ENCODE results near the gene GPATCH4.

GPATCH4 gene

DNA sequence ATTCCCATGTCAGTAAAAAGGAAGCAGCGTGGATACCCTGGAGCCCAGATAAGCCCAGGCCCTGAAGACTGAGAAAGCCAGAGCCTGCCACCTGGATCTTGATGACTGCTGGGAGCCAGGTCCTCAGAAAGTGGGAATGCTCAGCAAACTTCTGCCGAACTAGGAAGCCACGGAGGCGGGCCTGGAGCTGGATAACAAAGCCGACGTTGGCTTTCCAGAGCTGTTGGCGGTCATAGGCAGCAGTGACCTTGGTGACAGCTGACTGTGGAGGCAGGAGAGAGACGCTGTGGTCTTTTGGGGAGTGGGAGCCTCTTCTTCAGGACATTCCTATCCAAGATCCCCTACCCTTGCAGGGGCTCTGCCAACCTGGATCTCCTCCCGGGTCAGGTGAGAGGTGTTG is 53.3 kb downstream of the GPATCH4 start:
- TF ChIP-seq FOXP2 (optimal IDR thresholded peaks at IDR 0.05; ENCODE audit: borderline replicate concordance, extremely low read depth, extremely low read length, insufficient read depth) (no peak), SIN3A (IDR thresholded peaks at IDR 0.05; ENCODE audit: borderline replicate concordance, insufficient read depth, low read length) (no peak), POLR2AphosphoS5 (IDR thresholded peaks at IDR 0.05; ENCODE audit: low read depth, low read length) (no peak), TAF1 (IDR thresholded peaks at IDR 0.05; ENCODE audit: borderline replicate concordance, insufficient read depth, low read length) (no peak)
- TF ChIP-seq, protein P1, sequence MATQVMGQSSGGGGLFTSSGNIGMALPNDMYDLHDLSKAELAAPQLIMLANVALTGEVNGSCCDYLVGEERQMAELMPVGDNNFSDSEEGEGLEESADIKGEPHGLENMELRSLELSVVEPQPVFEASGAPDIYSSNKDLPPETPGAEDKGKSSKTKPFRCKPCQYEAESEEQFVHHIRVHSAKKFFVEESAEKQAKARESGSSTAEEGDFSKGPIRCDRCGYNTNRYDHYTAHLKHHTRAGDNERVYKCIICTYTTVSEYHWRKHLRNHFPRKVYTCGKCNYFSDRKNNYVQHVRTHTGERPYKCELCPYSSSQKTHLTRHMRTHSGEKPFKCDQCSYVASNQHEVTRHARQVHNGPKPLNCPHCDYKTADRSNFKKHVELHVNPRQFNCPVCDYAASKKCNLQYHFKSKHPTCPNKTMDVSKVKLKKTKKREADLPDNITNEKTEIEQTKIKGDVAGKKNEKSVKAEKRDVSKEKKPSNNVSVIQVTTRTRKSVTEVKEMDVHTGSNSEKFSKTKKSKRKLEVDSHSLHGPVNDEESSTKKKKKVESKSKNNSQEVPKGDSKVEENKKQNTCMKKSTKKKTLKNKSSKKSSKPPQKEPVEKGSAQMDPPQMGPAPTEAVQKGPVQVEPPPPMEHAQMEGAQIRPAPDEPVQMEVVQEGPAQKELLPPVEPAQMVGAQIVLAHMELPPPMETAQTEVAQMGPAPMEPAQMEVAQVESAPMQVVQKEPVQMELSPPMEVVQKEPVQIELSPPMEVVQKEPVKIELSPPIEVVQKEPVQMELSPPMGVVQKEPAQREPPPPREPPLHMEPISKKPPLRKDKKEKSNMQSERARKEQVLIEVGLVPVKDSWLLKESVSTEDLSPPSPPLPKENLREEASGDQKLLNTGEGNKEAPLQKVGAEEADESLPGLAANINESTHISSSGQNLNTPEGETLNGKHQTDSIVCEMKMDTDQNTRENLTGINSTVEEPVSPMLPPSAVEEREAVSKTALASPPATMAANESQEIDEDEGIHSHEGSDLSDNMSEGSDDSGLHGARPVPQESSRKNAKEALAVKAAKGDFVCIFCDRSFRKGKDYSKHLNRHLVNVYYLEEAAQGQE (IDR thresholded peaks at IDR 0.05; ENCODE audit: insufficient read depth in 1 of 2, low read depth in 2 of 2, low read length in 2 of 2): no peak

DNA sequence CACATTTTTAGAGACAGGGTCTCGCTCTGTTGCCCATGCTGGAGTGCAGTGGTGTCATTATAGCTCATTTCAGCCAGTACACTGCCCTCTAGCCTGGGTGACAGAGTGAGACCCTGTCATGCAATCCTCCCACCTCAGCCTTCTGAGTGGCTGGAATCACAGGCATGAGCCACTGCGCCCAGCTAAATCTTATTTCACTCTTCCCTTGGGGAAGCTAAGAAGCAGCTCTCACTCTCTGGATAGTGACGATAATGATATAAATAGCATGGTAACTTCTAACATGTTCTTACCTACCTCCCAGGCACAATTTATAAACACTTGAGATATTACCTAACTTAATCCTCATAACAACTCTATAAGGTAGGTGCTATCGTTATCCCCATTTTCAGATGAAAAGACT is 53.8 kb downstream of the GPATCH4 start:
- TF ChIP-seq TAF1 (IDR thresholded peaks at IDR 0.05; ENCODE audit: borderline replicate concordance, insufficient read depth, low read length): no peak
- TF ChIP-seq POLR2AphosphoS5 (IDR thresholded peaks at IDR 0.05; ENCODE audit: low read depth, low read length): no peak
- no peak for TF ChIP-seq FOXP2 (optimal IDR thresholded peaks at IDR 0.05; ENCODE audit: borderline replicate concordance, extremely low read depth, extremely low read length, insufficient read depth)
- no peak for TF ChIP-seq SIN3A (IDR thresholded peaks at IDR 0.05; ENCODE audit: borderline replicate concordance, insufficient read depth, low read length)
- TF ChIP-seq, protein P1 (IDR thresholded peaks at IDR 0.05; ENCODE audit: insufficient read depth in 1 of 2, low read depth in 2 of 2, low read length in 2 of 2): no peak

GRCh38 chr1:156546267-156546666 is 55.0 kb downstream of the GPATCH4 start:
- no peak for TF ChIP-seq SIN3A (IDR thresholded peaks at IDR 0.05; ENCODE audit: borderline replicate concordance, insufficient read depth, low read length)
- TF ChIP-seq, protein P1 (IDR thresholded peaks at IDR 0.05; ENCODE audit: insufficient read depth in 1 of 2, low read depth in 2 of 2, low read length in 2 of 2): no peak

- no peak for TF ChIP-seq SIN3A (IDR thresholded peaks at IDR 0.05; ENCODE audit: borderline replicate concordance, insufficient read depth, low read length)
- TF ChIP-seq FOXP2 (optimal IDR thresholded peaks at IDR 0.05; ENCODE audit: borderline replicate concordance, extremely low read depth, extremely low read length, insufficient read depth): no peak
- TF ChIP-seq, protein P1 (IDR thresholded peaks at IDR 0.05; ENCODE audit: insufficient read depth in 1 of 2, low read depth in 2 of 2, low read length in 2 of 2): no peak
- no peak for TF ChIP-seq TAF1 (IDR thresholded peaks at IDR 0.05; ENCODE audit: borderline replicate concordance, insufficient read depth, low read length)
- 0 out of 2 replicates have a peak, but pooled peaks have one; percentile 0 for TF ChIP-seq POLR2AphosphoS5 (IDR thresholded peaks at IDR 0.05; ENCODE audit: low read depth, low read length)
These were observed 56.6 kb downstream of the GPATCH4 start for GRCh38 chr1:156544592-156545102.
